Activated T-cell treated with anti-CD3 and anti-CD28 coated beads, Interleukin-2, amount 50 U/mL, for 1 hour (primary cell): Measurements from ENCODE around the gene COL19A1.
"Not testable (repeated sequence)": the region's sequence is repeated elsewhere in the genome, so short reads cannot be mapped to it uniquely, and the experiment has no call there.

Experiments
- DNase-seq: peaks from one replicate; pipeline ENCODE4 v3.0.0-alpha.2; 2020

The COL19A1 gene

DNA sequence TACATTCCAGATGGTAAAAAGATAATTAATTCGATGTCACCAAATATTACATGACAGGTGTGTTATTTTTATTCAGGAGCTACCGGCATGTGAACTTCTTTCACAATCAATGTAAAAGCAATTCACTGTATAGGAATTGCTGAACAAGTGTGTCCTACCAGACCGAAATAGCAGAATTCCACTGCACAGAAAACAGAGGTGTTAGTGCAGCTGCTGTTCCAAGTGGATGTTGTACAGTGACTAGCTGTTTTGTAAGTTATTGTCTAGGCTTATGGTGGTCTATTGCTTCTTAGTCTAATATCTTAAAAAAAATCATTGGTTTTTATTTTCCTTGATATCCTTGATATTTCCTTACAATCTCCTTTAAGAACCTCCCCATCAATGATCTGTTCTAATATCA lies 107.4 kb downstream of the COL19A1 start:
- DNase-seq: no peak

DNA sequence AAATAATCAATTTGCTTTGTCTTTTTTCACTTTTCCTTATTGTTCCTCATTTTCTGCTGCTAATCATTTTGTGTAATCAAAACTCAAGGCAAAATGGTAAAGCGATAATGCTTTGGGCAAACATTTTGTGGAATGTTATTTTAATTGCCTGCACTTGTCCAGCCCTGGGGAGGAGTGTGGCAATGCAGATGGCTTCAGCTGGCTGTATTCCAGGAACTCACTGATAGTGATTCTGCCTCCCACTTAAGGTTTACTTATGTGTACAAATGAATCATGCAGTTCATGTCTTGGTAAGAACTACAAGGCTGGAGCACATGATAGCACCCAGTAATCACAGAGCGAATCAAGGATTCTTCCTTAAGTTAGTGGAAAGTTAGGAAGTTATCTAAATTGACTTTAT lies 107.8 kb downstream of the COL19A1 start:
- no peak for DNase-seq

GRCh38 chr6:69976591-69977090 lies 110.3 kb downstream of the COL19A1 start:
- DNase-seq: no peak

- DNase-seq: no peak
These were observed 114.3 kb downstream of the COL19A1 start for GRCh38 chr6:69980624-69981023.

DNA sequence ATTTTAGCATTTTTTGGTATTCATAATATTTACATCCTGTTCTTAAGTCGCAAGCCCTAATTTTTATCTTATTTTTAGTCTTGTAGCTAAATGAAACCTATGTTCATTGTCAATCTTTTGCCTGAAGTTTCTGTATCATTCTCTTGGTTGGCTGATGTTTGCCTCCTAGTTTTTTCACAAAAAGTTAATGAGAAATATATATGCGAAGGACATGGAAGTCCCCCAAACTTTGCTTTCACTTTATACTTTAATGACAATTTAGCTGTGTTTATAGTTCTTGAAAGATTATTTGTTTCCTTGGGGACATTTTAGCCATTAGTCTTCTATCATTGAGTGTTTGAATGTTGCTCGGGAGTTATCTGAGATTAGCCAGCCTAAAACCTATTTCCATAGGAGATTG lies 118.2 kb downstream of the COL19A1 start:
- DNase-seq: no peak

GRCh38 chr6:69985180-69985579 lies 118.8 kb downstream of the COL19A1 start:
- DNase-seq: no peak

DNA sequence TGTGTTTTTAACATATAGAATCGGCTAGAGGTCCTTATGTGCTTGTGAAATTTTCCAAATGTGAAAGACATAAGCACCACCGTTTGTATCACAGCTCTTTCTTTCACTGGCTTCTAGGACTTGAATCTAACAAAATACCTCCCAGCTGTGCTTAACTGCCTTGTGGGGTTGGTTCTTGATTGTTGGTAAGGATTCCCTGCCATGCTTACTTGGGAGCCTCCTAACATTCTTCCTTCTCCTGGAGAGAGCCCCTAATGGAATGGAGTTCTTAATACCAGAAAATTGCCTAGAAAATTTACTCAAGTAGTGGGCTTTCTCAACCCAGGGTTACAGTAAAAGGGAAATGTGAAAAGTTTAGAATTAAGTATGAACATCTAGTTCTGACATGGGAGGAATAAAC lies 121.2 kb downstream of the COL19A1 start:
- no peak for DNase-seq

GRCh38 chr6:69988458-69989126 lies 122.2 kb downstream of the COL19A1 start:
- no peak for DNase-seq

DNA sequence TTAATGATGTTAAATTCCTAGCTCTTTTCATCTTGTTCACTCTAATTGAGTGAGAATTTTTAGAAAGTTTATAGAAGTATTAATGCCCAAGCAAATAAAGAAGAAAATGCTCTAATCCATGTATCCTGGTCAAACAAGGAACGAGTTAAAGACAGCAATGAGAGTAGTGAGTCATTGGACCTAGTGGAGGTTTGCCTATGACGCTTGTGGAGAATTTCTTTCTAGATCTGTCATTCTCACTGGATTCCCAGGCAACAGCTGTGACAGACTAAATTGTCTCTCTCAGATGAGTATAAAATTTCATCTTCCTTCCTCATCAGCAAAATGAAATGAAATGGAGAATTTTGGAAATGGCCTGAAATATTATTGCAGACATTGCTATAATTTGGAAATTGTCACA lies 127.9 kb downstream of the COL19A1 start:
- DNase-seq: no peak

- no peak for DNase-seq
These were observed 141.8 kb downstream of the COL19A1 start for GRCh38 chr6:70008189-70008588.

DNA sequence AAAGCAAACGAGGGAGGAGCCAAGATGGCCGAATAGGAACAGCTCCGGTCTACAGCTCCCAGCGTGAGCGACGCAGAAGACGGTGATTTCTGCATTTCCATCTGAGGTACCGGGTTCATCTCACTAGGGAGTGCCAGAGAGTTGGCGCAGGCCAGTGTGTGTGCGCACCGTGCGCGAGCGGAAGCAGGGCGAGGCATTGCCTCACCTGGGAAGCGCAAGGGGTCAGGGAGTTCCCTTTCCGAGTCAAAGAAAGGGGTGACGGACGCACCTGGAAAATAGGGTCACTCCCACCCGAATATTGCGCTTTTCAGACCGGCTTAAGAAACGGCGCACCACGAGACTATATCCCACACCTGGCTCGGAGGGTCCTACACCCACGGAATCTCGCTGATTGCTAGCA lies 144.0 kb downstream of the COL19A1 start:
- DNase-seq: not testable (repeated sequence)

GRCh38 chr6:70023201-70023600 lies 156.8 kb downstream of the COL19A1 start:
- not testable (repeated sequence) for DNase-seq

- DNase-seq: no peak
These were observed 161.9 kb downstream of the COL19A1 start for GRCh38 chr6:70028246-70028645.

GRCh38 chr6:70028926-70029325 lies 162.6 kb downstream of the COL19A1 start:
- no peak for DNase-seq

- no peak for DNase-seq
These were observed 167.4 kb downstream of the COL19A1 start for GRCh38 chr6:70033781-70034180.

DNA sequence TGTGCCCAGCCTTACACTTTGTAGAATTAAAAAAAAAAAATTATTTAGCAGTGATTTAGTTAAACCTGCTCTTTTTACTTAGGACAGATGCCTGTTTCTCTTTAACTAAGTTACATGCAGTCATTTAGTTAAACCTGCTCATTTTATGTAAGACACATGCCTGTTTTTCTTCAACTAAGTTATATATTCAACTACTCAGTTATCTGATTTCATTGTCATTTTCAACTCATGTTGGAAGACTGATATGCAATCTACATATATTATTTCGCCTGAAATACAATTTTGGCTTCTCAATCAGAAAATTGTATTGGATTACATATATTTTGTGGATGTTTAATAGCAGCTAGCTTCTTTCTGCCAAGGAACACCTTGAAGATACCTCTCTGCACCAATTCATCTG lies 171.1 kb downstream of the COL19A1 start:
- no peak for DNase-seq

GRCh38 chr6:70040766-70041165 lies 174.4 kb downstream of the COL19A1 start:
- DNase-seq: no peak

DNA sequence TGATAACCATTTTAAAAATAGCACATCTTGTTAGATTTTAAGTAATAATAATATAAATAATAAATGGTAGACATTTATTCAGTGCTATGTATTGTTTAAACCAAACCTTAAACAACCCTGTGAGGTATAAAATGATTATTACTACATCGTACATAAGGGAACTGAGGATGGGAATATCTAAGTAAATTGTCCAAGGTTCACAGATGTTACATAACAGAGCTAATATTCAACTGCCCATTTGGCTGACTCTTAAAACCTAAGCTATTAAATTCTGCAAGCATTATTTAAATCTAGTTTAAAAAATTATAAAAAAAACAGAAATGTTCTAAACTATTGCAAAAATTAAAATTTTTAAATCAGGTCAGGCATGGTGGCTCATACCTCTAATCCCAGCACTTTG lies 175.1 kb downstream of the COL19A1 start:
- no peak for DNase-seq

GRCh38 chr6:70045413-70045812 lies 179.1 kb downstream of the COL19A1 start:
- no peak for DNase-seq

GRCh38 chr6:70051197-70052124 lies 185.1 kb downstream of the COL19A1 start:
- DNase-seq: no peak

DNA sequence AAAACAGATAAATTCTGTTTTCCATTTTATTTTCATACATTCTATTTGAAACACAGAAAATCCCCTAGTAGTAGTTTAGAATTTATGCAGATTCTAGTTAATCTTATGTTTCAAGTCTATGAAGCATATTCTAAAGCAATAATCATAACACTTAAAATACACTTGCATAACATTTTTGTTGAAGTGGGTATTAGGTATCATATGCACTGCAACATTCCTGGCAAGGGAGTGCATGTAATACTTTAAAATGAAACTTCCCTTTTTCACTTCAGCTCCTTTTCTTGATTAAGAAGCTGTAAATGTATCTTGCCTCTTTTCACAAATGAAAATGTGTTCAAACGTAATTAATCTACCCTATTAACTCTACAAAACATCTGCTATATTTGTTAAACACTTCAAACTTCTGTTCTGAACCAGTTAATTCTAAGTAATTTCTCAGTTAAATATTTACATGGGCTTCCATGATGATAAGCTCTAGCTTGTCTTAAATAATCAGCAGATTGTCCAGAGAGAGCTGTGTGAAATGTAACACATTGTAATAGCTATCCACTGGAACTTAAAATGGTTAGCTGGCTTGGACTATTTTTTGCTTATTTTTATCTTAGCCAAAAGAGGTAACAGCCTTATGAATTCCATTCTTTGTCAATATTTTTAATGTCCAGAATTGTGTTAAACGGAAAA lies 192.8 kb downstream of the COL19A1 start:
- no peak for DNase-seq

DNA sequence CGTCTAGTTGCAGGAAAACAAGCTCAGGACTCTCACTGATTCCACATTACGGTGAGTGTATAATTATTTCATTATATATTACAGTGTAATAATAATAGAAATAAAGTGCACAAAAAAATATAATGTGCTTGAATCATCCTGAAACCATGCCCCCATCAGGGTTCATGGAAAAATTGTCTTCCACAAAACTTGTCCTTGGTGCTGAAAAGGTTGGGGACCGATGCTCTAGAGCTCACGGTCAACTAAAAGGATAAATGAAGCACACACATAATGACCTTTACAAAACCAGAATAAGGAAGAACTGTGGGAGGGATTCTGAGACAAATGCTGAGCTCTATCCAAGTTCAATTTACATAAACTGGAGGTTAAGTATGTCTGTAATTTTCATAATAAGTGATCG lies 194.3 kb downstream of the COL19A1 start:
- no peak for DNase-seq

- DNase-seq: no peak
These were observed 195.2 kb downstream of the COL19A1 start for GRCh38 chr6:70061546-70061945.

- DNase-seq: no peak
These were observed 195.7 kb downstream of the COL19A1 start for GRCh38 chr6:70062010-70062409.
